Left ventricle myocardium inferior (tissue), 1 donor: Measurements from ENCODE around the gene SPTLC2. TPM values are rescaled to one million over a fixed set of nuclear protein-coding genes. Genes with fewer than 3 reads are reported as not detected.

Experiments
- DNase-seq: peaks from one replicate; pipeline ENCODE4 v3.0.0-alpha.2; 2020
- H3K27ac ChIP-seq: fragments of 200-600 bp; replicated peaks from 2 replicates; pipeline ENCODE4 v1.8.0; 2021
- H3K27me3 ChIP-seq: fragments of 200-600 bp; 2 replicates; pipeline ENCODE4 v1.8.0; 2021; ENCODE audit warnings: low read depth
- H3K36me3 ChIP-seq: fragments of 200-600 bp; 2 replicates; pipeline ENCODE4 v1.8.0; 2021
- H3K4me1 ChIP-seq: fragments of 200-600 bp; 2 replicates; pipeline ENCODE4 v1.8.0; 2021
- H3K4me3 ChIP-seq: fragments of 200-600 bp; 2 replicates; pipeline ENCODE4 v1.8.0; 2021; ENCODE audit warnings: mild to moderate bottlenecking, moderate library complexity
- H3K9me3 ChIP-seq: fragments of 200-600 bp; replicated peaks from 2 replicates; pipeline ENCODE4 v1.8.0; 2021
- intact Hi-C: fragments of 100-400 bp; cut with micrococcal nuclease; formaldehyde crosslinking; loops from one replicate; pipeline ENCODE4 v1.11.0; 2022
- total RNA-seq: library from RNA; stranded (reverse); fragmentation: NEBNext Ultra II Directional; extraction: Animal tissue kit (Norgen Biotek cat#: 25700); gene quantifications from one replicate; pipeline ENCODE4 v1.2.1, GENCODE V29; 2021
- TF ChIP-seq, protein P1 (sequence below): fragments of 200-600 bp; IDR thresholded peaks from 2 replicates; pipeline ENCODE4 v1.8.0; 2021; ENCODE audit warnings: antibody characterized with exemption, mild to moderate bottlenecking, borderline replicate concordance
- donor health status: DM: no; HTN: yes; CAD: no; lungs with severe emphysema.

The SPTLC2 gene
- total RNA-seq, 1 donor from 2014 or later: 11.5 TPM

GRCh38 chr14:77474479-77475177, 141.8 kb downstream of the SPTLC2 start:
- TF ChIP-seq, protein P1, sequence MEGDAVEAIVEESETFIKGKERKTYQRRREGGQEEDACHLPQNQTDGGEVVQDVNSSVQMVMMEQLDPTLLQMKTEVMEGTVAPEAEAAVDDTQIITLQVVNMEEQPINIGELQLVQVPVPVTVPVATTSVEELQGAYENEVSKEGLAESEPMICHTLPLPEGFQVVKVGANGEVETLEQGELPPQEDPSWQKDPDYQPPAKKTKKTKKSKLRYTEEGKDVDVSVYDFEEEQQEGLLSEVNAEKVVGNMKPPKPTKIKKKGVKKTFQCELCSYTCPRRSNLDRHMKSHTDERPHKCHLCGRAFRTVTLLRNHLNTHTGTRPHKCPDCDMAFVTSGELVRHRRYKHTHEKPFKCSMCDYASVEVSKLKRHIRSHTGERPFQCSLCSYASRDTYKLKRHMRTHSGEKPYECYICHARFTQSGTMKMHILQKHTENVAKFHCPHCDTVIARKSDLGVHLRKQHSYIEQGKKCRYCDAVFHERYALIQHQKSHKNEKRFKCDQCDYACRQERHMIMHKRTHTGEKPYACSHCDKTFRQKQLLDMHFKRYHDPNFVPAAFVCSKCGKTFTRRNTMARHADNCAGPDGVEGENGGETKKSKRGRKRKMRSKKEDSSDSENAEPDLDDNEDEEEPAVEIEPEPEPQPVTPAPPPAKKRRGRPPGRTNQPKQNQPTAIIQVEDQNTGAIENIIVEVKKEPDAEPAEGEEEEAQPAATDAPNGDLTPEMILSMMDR: no peak
- intact Hi-C loops: no loop called here
- no peak for DNase-seq
- H3K9me3 ChIP-seq: no peaks in the 10 kb centered on the region
- H3K4me1 ChIP-seq: no peaks in the 10 kb centered on the region
- no peak overlapping the region for H3K4me3 ChIP-seq
- H3K27me3 ChIP-seq: no peaks in the 10 kb centered on the region
- peaks cover 4% of the 10 kb centered on the region for H3K36me3 ChIP-seq
- no peak overlapping the region for H3K27ac ChIP-seq

GRCh38 chr14:77473921-77474320, 142.5 kb downstream of the SPTLC2 start:
- Histone ChIP-seq H3K4me3 (no peak overlapping the region), H3K27ac (no peak overlapping the region), H3K27me3 (no peaks in the 10 kb centered on the region), H3K36me3 (peaks cover 11% of the 10 kb centered on the region), H3K4me1 (no peaks in the 10 kb centered on the region), H3K9me3 (no peaks in the 10 kb centered on the region)
- DNase-seq: no peak
- TF ChIP-seq, protein P1: no peak
- intact Hi-C loops: no loop called here

DNA sequence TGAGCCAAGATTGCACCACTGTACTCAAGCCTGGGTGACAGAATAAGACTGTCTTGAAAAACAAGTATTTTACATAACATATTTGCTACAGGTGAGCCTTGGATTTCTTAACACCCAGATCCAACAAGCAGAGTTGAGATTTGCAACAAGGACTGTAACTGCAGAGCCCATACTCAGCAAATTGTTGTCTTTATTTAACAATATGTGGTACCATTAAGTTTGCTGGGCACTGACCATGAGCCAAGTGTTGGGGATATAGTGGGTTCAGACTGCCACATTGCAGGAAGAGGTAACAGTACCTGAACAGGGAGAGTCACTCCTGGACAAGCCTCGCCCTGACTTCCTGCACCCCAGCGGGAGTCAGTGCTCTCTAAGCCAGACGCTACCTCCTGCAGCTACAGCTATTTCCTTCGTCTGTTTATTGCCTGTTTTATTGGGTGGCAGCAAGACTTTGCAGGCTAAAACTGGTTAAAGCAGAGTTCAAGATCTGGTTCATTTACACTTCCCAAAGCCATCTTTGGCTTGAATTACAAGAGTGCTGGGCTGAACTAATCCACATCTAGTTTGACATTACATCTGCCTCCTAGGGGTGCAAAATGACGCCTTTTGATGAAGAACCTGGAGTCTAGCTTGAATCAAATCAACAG, 146.1 kb downstream of the SPTLC2 start:
- Histone ChIP-seq H3K9me3 (no peaks in the 10 kb centered on the region), H3K27ac (no peak overlapping the region), H3K4me1 (no peaks in the 10 kb centered on the region), H3K36me3 (peaks cover 45% of the 10 kb centered on the region), H3K4me3 (no peak overlapping the region), H3K27me3 (no peaks in the 10 kb centered on the region)
- intact Hi-C loops: no loop called here
- TF ChIP-seq, protein P1: no peak
- DNase-seq: no peak

- no peaks in the 10 kb centered on the region for H3K9me3 ChIP-seq
- H3K4me1 ChIP-seq: no peaks in the 10 kb centered on the region
- peaks cover 53% of the 10 kb centered on the region for H3K36me3 ChIP-seq
- no peak for DNase-seq
- H3K27ac ChIP-seq: no peak overlapping the region
- no peaks in the 10 kb centered on the region for H3K27me3 ChIP-seq
- TF ChIP-seq, protein P1: no peak
- no peak overlapping the region for H3K4me3 ChIP-seq
- intact Hi-C loops: no loop called here
Observed at GRCh38 chr14:77469539-77469938, 146.9 kb downstream of the SPTLC2 start.

- Histone ChIP-seq H3K4me3 (no peak overlapping the region), H3K4me1 (no peaks in the 10 kb centered on the region), H3K36me3 (peaks cover 57% of the 10 kb centered on the region), H3K9me3 (no peaks in the 10 kb centered on the region), H3K27ac (no peak overlapping the region), H3K27me3 (no peaks in the 10 kb centered on the region)
- TF ChIP-seq, protein P1: no peak
- intact Hi-C loops: no loop called here
- DNase-seq: no peak
Observed at GRCh38 chr14:77469067-77469505, 147.4 kb downstream of the SPTLC2 start.
